MM.1S (cell line): ENCODE results near the gene UNC5CL.

Experiments used
- CTCF ChIP-seq: fragments of 300-600 bp; sonication (generic); IDR thresholded peaks from 2 replicates; pipeline ENCODE4 v1.5.1; 2016; ENCODE audit warnings: antibody characterized with exemption, low read length, mixed read lengths
- EZH2 ChIP-seq: fragments of 300-600 bp; sonication (generic); optimal IDR thresholded peaks from 2 replicates; pipeline ENCODE3; 2017; ENCODE audit warnings: low read depth, mild to moderate bottlenecking, antibody characterized with exemption, low read length, mixed read lengths

- no peak for TF ChIP-seq CTCF
- TF ChIP-seq EZH2, result no peak
Observed at GRCh38 chr6:41046084-41046483, 7.1 kb upstream of the UNC5CL start.
